ENCODE data around the gene TTN.

Gene TTN

GRCh38 chr2:178506949-178507348, 300.3 kb downstream of the TTN start:
- no peak for DNase-seq (ENCODE audit: low read depth)
- H3K4me3 ChIP-seq (replicated peaks; ENCODE audit: low read depth, low read length): no peak overlapping the region
- TF ChIP-seq CTCF (IDR thresholded peaks at IDR 0.05; ENCODE audit: low read length, missing control alignments): no peak

- TF ChIP-seq CTCF (IDR thresholded peaks at IDR 0.05; ENCODE audit: low read length, missing control alignments): no peak
- DNase-seq (ENCODE audit: low read depth): no peak
- no peak overlapping the region for H3K4me3 ChIP-seq (replicated peaks; ENCODE audit: low read depth, low read length)
These were observed 300.7 kb downstream of the TTN start for GRCh38 chr2:178506524-178506923.

- H3K4me3 ChIP-seq (replicated peaks; ENCODE audit: low read depth, low read length): no peak overlapping the region
- TF ChIP-seq CTCF (IDR thresholded peaks at IDR 0.05; ENCODE audit: low read length, missing control alignments): no peak
- DNase-seq (ENCODE audit: low read depth): no peak
These were observed 301.1 kb downstream of the TTN start for GRCh38 chr2:178506101-178506500.

GRCh38 chr2:178502751-178503150, 304.5 kb downstream of the TTN start:
- DNase-seq (ENCODE audit: low read depth): no peak
- no peak overlapping the region for H3K4me3 ChIP-seq (replicated peaks; ENCODE audit: low read depth, low read length)
- no peak for TF ChIP-seq CTCF (IDR thresholded peaks at IDR 0.05; ENCODE audit: low read length, missing control alignments)

- TF ChIP-seq CTCF (IDR thresholded peaks at IDR 0.05; ENCODE audit: low read length, missing control alignments): no peak
- no peak overlapping the region for H3K4me3 ChIP-seq (replicated peaks; ENCODE audit: low read depth, low read length)
- DNase-seq (ENCODE audit: low read depth): no peak
These were observed 307.6 kb downstream of the TTN start for GRCh38 chr2:178499640-178500039.

GRCh38 chr2:178498137-178498536, 309.1 kb downstream of the TTN start:
- TF ChIP-seq CTCF (IDR thresholded peaks at IDR 0.05; ENCODE audit: low read length, missing control alignments): no peak
- H3K4me3 ChIP-seq (replicated peaks; ENCODE audit: low read depth, low read length): no peak overlapping the region
- DNase-seq (ENCODE audit: low read depth): no peak

GRCh38 chr2:178496049-178496448, 311.2 kb downstream of the TTN start:
- no peak for TF ChIP-seq CTCF (IDR thresholded peaks at IDR 0.05; ENCODE audit: low read length, missing control alignments)
- no peak for DNase-seq (ENCODE audit: low read depth)
- no peak overlapping the region for H3K4me3 ChIP-seq (replicated peaks; ENCODE audit: low read depth, low read length)

Measured in fibroblast of pulmonary artery (primary cell).